Upper lobe of left lung (tissue), 4 donors: Measurements from ENCODE around the gene ATP6V1B1.

Experiments
- EP300 ChIP-seq, 4 donors: sonication (generic); formaldehyde crosslinking; IDR thresholded peaks; one replicate each; pipeline ENCODE4 v1.5.1; 2017; ENCODE audit warnings: antibody characterized with exemption in 4 of 4, control low read depth in 2 of 4
- POLR2AphosphoS5 ChIP-seq, 2 donors: sonication (generic); formaldehyde crosslinking; IDR thresholded peaks; one replicate each; pipeline ENCODE4 v1.5.1; 2017; ENCODE audit warnings: antibody characterized with exemption in 2 of 2
- TF ChIP-seq, protein P1 (sequence below), 6 experiments: fragments of 450-650 bp in 4 of 6; fragments of 200-600 bp in 2 of 6; sonication (generic) in 2 of 6; IDR thresholded peaks; one replicate each; pipeline ENCODE4 v1.5.1; 2016 to 2019; ENCODE audit warnings: antibody characterized with exemption in 6 of 6

DNA sequence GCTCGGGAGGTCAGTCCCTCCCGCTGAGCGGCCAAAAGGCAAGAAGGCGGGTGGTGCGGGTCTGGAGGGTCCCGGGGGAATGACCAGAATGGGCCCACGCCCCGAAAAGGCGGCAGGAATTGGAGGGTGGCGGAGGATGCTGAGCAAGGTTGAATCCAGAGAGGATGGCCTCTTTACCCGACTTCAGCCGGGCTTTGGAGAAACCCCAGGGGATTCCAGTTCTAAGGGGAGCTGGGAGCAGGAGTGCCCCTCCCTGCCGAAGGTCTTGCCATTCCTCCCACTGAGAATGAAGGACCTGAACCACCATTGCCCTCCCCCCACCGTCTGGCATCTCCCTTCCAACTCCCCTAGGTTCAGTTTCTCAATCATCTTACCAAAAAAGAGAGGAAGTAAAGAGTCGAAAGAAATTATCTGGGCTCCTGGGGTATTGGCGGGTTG lies 38.9 kb upstream of the ATP6V1B1 start:
- no peak for TF ChIP-seq EP300 (IDR thresholded peaks at IDR 0.05)
- TF ChIP-seq, protein P1, sequence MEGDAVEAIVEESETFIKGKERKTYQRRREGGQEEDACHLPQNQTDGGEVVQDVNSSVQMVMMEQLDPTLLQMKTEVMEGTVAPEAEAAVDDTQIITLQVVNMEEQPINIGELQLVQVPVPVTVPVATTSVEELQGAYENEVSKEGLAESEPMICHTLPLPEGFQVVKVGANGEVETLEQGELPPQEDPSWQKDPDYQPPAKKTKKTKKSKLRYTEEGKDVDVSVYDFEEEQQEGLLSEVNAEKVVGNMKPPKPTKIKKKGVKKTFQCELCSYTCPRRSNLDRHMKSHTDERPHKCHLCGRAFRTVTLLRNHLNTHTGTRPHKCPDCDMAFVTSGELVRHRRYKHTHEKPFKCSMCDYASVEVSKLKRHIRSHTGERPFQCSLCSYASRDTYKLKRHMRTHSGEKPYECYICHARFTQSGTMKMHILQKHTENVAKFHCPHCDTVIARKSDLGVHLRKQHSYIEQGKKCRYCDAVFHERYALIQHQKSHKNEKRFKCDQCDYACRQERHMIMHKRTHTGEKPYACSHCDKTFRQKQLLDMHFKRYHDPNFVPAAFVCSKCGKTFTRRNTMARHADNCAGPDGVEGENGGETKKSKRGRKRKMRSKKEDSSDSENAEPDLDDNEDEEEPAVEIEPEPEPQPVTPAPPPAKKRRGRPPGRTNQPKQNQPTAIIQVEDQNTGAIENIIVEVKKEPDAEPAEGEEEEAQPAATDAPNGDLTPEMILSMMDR (IDR thresholded peaks at IDR 0.05) = no peak
- TF ChIP-seq POLR2AphosphoS5 (IDR thresholded peaks at IDR 0.05) = no peak
